GM12891 (cell line): Measurements from ENCODE around the gene TMEM200B.

Experiments used
- DNase-seq: peaks from one replicate; pipeline ENCODE4 v3.0.0; 2011; ENCODE audit warnings: low spot score; ENCODE audit not compliant: insufficient read length
- FAIRE-seq: peaks from 2 replicates; lab custom pipeline; 2011; peaks lifted over from hg19 to GRCh38; lab: Jason Lieb, UNC
- PAX5 ChIP-seq: IDR thresholded peaks from 2 replicates; pipeline ENCODE4 v1.6.1; 2011; ENCODE audit warnings: low read length, moderate library complexity, mild to moderate bottlenecking; ENCODE audit not compliant: insufficient read depth, severe bottlenecking
- POLR2A ChIP-seq: IDR thresholded peaks from 2 replicates; pipeline ENCODE4 v1.6.1; 2011; ENCODE audit warnings: low read depth, low read length, control low read depth
- POLR2AphosphoS5 ChIP-seq: IDR thresholded peaks from 2 replicates; pipeline ENCODE4 v1.6.1; 2011; ENCODE audit warnings: low read depth, low read length, control low read depth
- POU2F2 ChIP-seq: IDR thresholded peaks from 2 replicates; pipeline ENCODE4 v1.6.1; 2011; ENCODE audit warnings: low read depth, mild to moderate bottlenecking, control low read depth, low read length, moderate library complexity
- SPI1 ChIP-seq: IDR thresholded peaks from 2 replicates; pipeline ENCODE4 v1.6.1; 2011; ENCODE audit warnings: low read depth, low read length, control low read depth
- TAF1 ChIP-seq: IDR thresholded peaks from 2 replicates; pipeline ENCODE4 v1.6.1; 2011; ENCODE audit warnings: low read depth, low read length, control low read depth

TMEM200B gene

GRCh38 chr1:29124366-29125236 lies 898 bp upstream of the TMEM200B start:
- TF ChIP-seq POLR2AphosphoS5 (no peak), TAF1 (no peak), POLR2A (no peak), SPI1 (no peak), POU2F2 (no peak)
- peak; percentile 64 for DNase-seq
- peak; percentile 23 for FAIRE-seq

GRCh38 chr1:29123053-29123886 lies 433 bp downstream of the TMEM200B start:
- no peak for FAIRE-seq
- no peak for DNase-seq

GRCh38 chr1:29122682-29123052 lies 1.0 kb downstream of the TMEM200B start:
- no peak for FAIRE-seq

More at GRCh38 chr1:29123053-29123886, 433 bp downstream of the TMEM200B start:
- no peak for TF ChIP-seq PAX5
- no peak for TF ChIP-seq POLR2A
- no peak for TF ChIP-seq TAF1

GRCh38 chr1:29121936-29122681 lies 1.6 kb downstream of the TMEM200B start:
- FAIRE-seq = no peak
- TF ChIP-seq POLR2AphosphoS5 (no peak), TAF1 (no peak), SPI1 (no peak), POLR2A (no peak), POU2F2 (no peak)
- no peak for DNase-seq

More at GRCh38 chr1:29122682-29123052, 1.0 kb downstream of the TMEM200B start:
- TF ChIP-seq PAX5 (no peak), TAF1 (no peak), POLR2A (no peak), SPI1 (no peak), POLR2AphosphoS5 (no peak), POU2F2 (no peak)
- no peak for DNase-seq

- DNase-seq (no peak), FAIRE-seq (no peak)
- TF ChIP-seq SPI1 = no peak
- TF ChIP-seq TAF1 = no peak
- TF ChIP-seq POLR2A = no peak
- TF ChIP-seq PAX5 = no peak
- TF ChIP-seq POLR2AphosphoS5 = no peak
- TF ChIP-seq POU2F2 = no peak
Measured at GRCh38 chr1:29121516-29121935, 2.2 kb downstream of the TMEM200B start.

GRCh38 chr1:29120947-29121485 lies 2.7 kb downstream of the TMEM200B start:
- TF ChIP-seq POLR2AphosphoS5 = no peak
- no peak for TF ChIP-seq PAX5
- no peak for TF ChIP-seq TAF1
- no peak for TF ChIP-seq POU2F2
- TF ChIP-seq POLR2A = no peak
- no peak for TF ChIP-seq SPI1
- DNase-seq (peak; percentile 82), FAIRE-seq (peak; percentile 77)

GRCh38 chr1:29120367-29120766 lies 3.3 kb downstream of the TMEM200B start:
- no peak for DNase-seq
- TF ChIP-seq POLR2A (no peak), POLR2AphosphoS5 (no peak), SPI1 (no peak), PAX5 (no peak), TAF1 (no peak), POU2F2 (no peak)
- FAIRE-seq = no peak

GRCh38 chr1:29119121-29119929 lies 4.4 kb downstream of the TMEM200B start:
- TF ChIP-seq POLR2A = no peak
- no peak for TF ChIP-seq POLR2AphosphoS5
- no peak for TF ChIP-seq SPI1
- no peak for TF ChIP-seq POU2F2
- no peak for TF ChIP-seq TAF1
- TF ChIP-seq PAX5 = no peak
- DNase-seq (no peak), FAIRE-seq (no peak)
